K562 (cell line): ENCODE measurements around the gene CFL2. TPM values are rescaled to one million over a fixed set of nuclear protein-coding genes. Genes with fewer than 3 reads are reported as not detected.

Experiments
- ELK3 ChIP-seq: fragments of 450-650 bp; formaldehyde crosslinking; IDR thresholded peaks from 2 replicates; pipeline ENCODE4 v1.4.0; 2020; ENCODE audit warnings: mild to moderate bottlenecking
- MAZ ChIP-seq, 2 experiments: fragments of 450-650 bp in 1 of 2; sonication (generic) in 1 of 2; formaldehyde crosslinking; IDR thresholded peaks in 1 of 2; conservative IDR thresholded peaks in 1 of 2; 2 replicates each; pipeline versions ENCODE4 v1.4.0 to v1.5.0; 2020; ENCODE audit warnings: mild to moderate bottlenecking in 1 of 2, missing genetic modification reagents in 1 of 2
- XRCC3 ChIP-seq: fragments of 450-650 bp; IDR thresholded peaks from 2 replicates; pipeline ENCODE4 v1.6.1; 2017; ENCODE audit warnings: mild to moderate bottlenecking, moderate library complexity
- ZNF518B ChIP-seq: fragments of 250-450 bp; sonication (Bioruptor Pico); IDR thresholded peaks from 2 replicates; pipeline ENCODE4 v1.5.0; 2021; ENCODE audit warnings: mild to moderate bottlenecking, moderate library complexity
- ZNF639 ChIP-seq, 2 experiments: fragments of 200-800 bp in 1 of 2; sonication (Bioruptor generic) in 1 of 2; sonication (generic) in 1 of 2; formaldehyde crosslinking in 1 of 2; IDR thresholded peaks in 1 of 2; conservative IDR thresholded peaks in 1 of 2; 2 replicates each; pipeline versions ENCODE4 v1.5.0 to v1.6.1; 2016 to 2020; ENCODE audit warnings: missing compliant biosample characterization in 1 of 2, missing genetic modification characterization in 1 of 2, missing genetic modification reagents in 1 of 2
- polyA plus RNA-seq, 8 experiments: library from polyadenylated mRNA; depleted of rRNA in 4 of 8; stranded (reverse) in 5 of 8; unstranded in 3 of 8; fragments of >200 nt; fragmentation: Nextera tagmentation in 2 of 8; fragmentation: Illumina TruSeq in 1 of 8; extraction: Ambion mirVana in 2 of 8; extraction: Trizol in 1 of 8; gene quantifications; 2 replicates each; pipeline versions ENCODE4 v1.2.1 to v1.2.3, GENCODE V29; 2011 to 2014; ENCODE audit warnings: inconsistent platforms in 1 of 8, missing spikeins in 1 of 8
- total RNA-seq, 7 experiments: library from RNA; depleted of rRNA in 6 of 7; stranded (reverse); fragments of >200 nt in 6 of 7; fragmentation: Illumina TruSeq in 2 of 7; extraction: Trizol in 2 of 7; gene quantifications; 2 replicates each; pipeline versions ENCODE4 v1.2.1 to v1.2.3, GENCODE V29; 2011 to 2021; ENCODE audit warnings: low replicate concordance in 1 of 7

Gene CFL2
- total and polyA plus RNA-seq, 9 of the 15 experiments (the other 6 are each of a cell fraction or from before 2014, with no cell fraction given): 2.0 to 12.7 (median 5.1) TPM

GRCh38 chr14:34676516-34677211, 37.7 kb downstream of the CFL2 start (continued):
- TF ChIP-seq ZNF518B (CRISPR knock-in tag) (no peak), ZNF639 (CRISPR knock-in tag; conservative IDR thresholded peaks at IDR 0.05 in 1 of 2, IDR thresholded peaks at IDR 0.05 in 1 of 2) (no peak), ELK3 (CRISPR knock-in tag) (no peak), MAZ (CRISPR knock-in tag; conservative IDR thresholded peaks at IDR 0.05 in 1 of 2, IDR thresholded peaks at IDR 0.05 in 1 of 2) (no peak), XRCC3 (no peak)
